Superior temporal gyrus (tissue), 1 donor: Measurements from ENCODE around the gene BAIAP2.

Experiments
- DNase-seq: peaks from one replicate; pipeline ENCODE4 v3.0.0-alpha.2; 2016; ENCODE audit errors: extremely low spot score

The BAIAP2 gene

GRCh38 chr17:81090361-81091136, 55.6 kb downstream of the BAIAP2 start:
- no peak for DNase-seq

DNA sequence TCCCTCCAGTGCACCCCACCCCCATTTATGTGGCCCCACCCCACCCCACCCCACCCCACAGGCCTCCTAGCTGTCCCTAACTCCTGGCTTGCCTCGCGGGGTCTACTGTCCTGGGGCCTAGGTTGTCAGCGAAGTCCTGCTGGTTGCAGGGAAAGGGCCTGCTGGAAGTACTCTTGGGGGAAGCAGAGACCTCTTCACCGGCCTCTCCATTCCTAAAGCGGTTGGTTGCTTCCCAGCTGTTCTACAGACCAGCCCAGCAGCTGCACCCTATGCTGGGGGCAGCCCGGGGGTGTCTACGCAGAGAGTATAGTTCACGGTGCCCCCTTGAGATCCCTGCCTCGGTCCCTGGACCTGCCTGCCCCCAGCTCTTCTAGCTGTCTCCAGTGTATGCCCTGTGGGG, 56.2 kb downstream of the BAIAP2 start:
- no peak for DNase-seq

DNA sequence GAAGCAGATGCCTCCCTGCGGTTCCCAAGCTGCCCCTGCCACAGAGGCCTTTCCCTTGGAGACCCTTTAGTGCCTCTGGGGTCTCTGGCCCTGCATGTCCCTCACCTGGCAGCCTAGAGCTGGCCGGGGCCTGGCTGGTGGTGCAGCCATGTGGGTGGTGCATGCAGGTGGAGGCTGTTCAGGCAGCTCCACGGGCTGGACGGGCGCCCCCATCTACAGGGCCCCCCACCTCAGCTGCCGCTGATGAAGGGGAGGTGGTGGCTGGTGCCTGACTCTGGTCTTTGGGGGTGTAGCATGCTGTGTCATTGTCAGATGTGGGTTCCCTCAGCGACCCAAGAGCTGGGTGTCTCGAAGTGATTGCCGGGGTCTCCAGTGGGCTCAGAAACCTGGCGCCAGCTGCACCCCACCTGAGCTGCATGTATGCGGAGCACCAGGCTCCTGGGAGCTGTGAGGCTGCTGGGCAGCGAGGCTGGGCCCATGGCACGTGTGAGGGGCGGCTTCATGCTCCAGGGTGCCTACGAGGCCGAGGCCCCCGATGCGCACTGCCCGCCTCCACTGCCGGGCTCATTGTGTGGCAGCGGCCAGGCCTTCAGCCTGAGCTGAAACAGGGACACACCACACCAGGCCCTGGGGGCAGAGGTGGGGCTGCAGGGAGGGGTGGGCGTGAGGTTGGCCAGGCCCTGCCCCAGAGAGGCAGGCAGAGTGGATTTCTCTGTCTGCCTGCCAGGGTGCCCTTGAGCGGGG, 57.0 kb downstream of the BAIAP2 start:
- DNase-seq, result no peak

GRCh38 chr17:81092518-81093095, 57.7 kb downstream of the BAIAP2 start:
- no peak for DNase-seq

DNA sequence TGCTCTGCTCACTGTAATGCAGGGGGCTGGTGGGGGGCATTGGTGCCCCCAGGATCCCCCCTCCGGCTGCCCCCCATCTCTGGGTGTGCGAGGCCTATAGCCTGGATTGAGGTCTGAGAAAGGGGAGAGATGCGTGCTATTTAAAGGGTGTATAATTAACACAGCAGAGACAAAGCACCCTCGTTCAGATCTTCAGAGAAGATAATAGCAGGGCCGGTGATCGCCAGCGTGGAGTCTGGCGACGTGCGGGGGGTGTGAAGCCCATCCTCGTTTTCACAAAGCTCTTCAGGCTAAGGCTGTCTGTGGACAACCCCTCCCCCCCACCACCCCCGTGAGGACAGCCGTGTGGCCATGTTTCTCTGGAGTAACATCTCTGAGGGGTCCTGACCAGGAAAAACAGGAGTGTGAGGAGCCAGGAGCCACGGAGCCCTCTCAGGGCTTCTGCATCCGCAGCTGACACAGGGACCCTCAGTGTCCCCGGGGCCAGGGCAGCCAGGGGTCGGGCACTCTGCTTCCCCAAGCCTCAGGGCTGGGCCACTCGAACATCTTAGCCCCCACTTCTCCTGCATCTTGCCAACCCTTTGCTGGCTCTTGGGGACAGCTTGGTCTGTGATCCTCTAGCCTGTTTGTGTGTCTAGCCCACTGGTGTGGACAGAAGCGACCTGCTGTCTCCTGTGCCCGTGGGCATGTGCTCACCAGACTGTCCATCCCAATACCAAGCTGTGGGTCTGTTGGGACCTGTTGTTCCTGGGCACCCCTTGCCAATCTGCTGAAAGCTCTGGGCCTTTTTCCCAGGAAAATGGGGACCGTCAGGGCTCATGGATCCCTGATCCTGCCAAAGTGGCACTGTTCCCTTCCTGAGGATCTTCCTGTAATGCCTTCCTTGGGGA, 58.9 kb downstream of the BAIAP2 start:
- DNase-seq, result peak; percentile 54

GRCh38 chr17:81094509-81095382, 59.8 kb downstream of the BAIAP2 start:
- DNase-seq, result peak; percentile 89

DNA sequence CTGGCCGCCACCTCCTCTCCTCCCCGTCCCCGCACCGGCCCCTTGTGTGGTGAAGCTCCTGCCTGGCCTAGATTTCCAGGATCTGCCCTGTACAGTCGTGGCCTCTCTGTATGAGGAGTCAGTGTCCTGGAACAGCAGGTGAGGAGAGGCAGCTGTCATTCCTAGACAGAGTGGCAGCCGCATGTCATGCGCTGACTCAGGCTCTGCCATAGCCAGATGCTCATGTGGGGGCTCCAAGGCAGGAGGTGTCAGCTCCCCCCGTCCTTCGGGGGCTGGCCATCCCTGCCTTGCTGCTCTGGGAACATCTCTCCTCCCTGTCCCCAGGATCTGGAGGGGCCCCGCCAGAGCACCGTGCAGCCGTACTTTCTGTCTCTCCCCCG, 60.4 kb downstream of the BAIAP2 start:
- DNase-seq, result no peak

DNA sequence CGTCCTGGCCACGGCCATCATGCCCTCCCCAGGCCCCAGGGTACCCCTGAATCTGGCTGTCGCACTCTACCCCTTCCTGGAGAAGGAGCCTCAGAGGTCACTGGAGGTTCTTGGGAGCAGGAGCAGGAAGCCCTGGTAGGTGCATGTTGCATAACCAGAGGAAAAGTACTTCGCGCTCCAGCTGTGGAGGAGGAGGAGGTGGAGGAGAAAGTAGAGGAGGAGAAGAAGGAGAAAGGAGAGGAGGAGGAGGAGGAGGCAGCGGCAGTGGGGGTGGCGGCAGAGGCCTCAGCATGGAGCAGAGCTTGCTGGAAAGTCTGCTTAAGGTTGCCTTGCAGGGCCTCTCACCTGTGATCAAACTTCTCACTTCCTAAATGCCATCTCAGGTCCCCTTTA, 61.8 kb downstream of the BAIAP2 start:
- DNase-seq, result no peak

- peak; percentile 81 for DNase-seq
These were observed 62.4 kb downstream of the BAIAP2 start for GRCh38 chr17:81097134-81097942.

DNA sequence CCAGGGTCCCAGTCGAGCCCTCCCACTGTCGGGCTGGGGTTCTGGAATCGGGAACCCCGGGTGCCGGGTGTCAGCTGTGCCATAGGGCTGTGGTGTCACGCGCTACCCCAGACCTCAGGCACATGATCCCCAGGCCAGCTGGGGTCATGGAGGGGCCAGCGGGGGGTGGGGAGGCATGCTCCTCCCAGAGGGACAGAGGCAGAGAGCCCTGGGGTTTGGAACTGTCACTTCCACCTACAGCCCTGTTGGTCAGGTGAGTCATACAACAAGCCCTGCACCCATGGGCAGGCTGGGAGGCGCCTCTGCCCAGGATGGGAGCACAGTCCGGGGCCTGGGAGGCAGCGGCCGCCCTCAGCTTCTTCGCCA, 63.0 kb downstream of the BAIAP2 start:
- no peak for DNase-seq

DNA sequence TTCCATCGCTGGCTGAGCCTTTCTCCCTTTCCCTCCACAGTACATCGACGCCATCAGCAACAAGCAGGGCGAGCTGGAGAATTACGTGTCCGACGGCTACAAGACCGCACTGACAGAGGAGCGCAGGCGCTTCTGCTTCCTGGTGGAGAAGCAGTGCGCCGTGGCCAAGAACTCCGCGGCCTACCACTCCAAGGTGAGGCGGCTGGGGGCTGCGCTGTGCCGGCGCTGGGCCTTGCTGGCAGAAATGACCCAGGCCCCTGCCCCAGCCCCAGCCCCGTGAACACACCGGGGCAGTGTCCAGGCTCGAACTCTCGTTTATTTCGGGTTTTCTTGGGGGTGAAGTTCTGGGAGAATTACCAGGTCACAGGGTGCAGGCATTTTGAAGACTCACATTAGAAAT, 64.9 kb downstream of the BAIAP2 start:
- no peak for DNase-seq

DNA sequence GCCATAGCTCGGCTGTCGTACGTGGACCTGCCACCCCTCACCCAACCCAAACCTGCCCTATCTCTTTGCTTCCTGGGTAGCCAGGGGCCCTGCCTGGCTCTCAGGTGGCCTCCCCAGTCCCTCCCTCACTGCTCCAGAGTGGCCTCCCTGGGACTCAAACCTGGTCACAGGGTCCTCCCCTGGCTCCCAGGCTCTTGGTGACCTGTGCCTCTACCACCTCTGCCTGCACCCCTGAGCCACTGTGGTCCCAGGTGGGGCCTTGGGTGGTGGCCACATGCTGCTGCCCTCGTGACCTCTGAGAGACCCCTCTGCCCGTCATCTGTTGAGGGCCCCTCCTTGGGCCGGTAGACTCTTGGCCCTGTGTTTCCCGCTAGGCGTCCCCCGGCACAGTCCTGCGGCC, 65.7 kb downstream of the BAIAP2 start:
- no peak for DNase-seq

GRCh38 chr17:81101614-81102306, 66.8 kb downstream of the BAIAP2 start:
- DNase-seq, result peak; percentile 86

DNA sequence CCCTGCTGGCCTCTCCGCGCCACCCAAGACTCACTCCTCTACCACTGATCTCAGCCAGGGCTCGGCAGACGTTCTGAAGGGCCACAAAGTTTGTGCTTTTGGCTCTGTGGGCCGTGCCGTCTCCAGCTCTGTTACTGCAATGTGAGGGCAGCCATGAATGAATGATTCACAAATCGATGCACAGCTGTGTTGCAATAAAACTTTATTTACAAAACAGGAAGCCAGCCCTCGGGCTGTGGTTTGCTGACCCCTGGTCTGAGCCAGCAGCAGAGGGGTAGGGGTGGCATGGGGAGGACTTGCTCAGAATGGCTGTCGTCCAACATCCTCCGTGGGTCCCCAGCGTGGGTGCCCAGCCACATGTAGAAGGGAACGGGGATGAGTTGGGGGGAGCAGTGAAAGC, 67.4 kb downstream of the BAIAP2 start:
- DNase-seq, result no peak

GRCh38 chr17:81102869-81103268, 67.9 kb downstream of the BAIAP2 start:
- DNase-seq, result no peak

DNA sequence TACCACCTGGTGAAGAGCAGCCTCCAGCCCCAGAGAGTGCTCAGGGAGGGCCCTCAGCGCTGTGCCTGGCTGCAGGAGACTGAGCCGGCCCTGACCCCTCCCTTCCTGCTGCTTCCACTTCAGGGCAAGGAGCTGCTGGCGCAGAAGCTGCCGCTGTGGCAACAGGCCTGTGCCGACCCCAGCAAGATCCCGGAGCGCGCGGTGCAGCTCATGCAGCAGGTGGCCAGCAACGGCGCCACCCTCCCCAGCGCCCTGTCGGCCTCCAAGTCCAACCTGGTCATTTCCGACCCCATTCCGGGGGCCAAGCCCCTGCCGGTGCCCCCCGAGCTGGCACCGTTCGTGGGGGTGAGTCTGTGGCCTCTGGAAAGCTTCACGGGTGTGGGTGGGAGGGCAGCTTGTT, 68.4 kb downstream of the BAIAP2 start:
- no peak for DNase-seq

DNA sequence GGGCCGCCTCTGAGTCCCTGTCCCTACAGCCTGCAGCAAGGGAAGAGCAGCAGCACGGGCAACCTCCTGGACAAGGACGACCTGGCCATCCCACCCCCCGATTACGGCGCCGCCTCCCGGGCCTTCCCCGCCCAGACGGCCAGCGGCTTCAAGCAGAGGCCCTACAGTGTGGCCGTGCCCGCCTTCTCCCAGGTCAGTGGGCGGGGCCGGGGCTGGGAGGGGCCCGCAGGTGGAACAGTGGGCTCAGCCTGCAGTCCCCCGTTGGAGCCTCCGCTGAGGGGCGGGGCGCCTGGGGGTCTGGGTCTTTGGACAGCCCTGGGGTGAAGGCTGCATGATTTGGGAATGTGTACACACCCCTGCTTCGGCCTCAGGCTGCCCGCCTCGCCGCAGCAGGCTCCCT, 71.8 kb downstream of the BAIAP2 start:
- DNase-seq, result no peak

GRCh38 chr17:81108220-81108619, 73.3 kb downstream of the BAIAP2 start:
- DNase-seq, result no peak

- no peak for DNase-seq
These were observed 75.0 kb downstream of the BAIAP2 start for GRCh38 chr17:81109957-81110356.
